Activated B cell treated with CpG ODN at 0.5 μM for 24 hours (primary cell): ENCODE data around the gene C6orf62. TPM values are rescaled to one million over a fixed set of nuclear protein-coding genes. Genes with fewer than 3 reads are reported as not detected.
"Not testable (repeated sequence)": the region's sequence is repeated elsewhere in the genome, so short reads cannot be mapped to it uniquely, and the experiment has no call there.

Experiments used
- ATAC-seq: fragments of 200-7000 bp; cut with Tn5 transposase; one replicate; pipeline ENCODE4 v1.10.0; 2021; ENCODE audit warnings: low read depth, mild to moderate bottlenecking, moderate library complexity
- CTCF ChIA-PET: fragments of 350-600 bp; sonication (Branson Sonifier 250); formaldehyde crosslinking; loops from one replicate; lab custom pipeline; 2021; ENCODE audit warnings: antibody characterized with exemption; lab: Charles Lee
- POLR2A ChIA-PET: fragments of 350-600 bp; sonication (Branson Sonifier 250); formaldehyde crosslinking; loops from one replicate; lab custom pipeline; 2021; ENCODE audit warnings: antibody characterized with exemption; lab: Charles Lee
- DNase-seq: peaks from one replicate; pipeline ENCODE4 v3.0.0; 2022
- H3K27ac Mint-ChIP-seq: one replicate; pipeline ENCODE4 v1.8.0; 2020; ENCODE audit warnings: mixed read lengths
- H3K27me3 Mint-ChIP-seq: one replicate; pipeline ENCODE4 v1.8.0; 2021; ENCODE audit warnings: mixed read lengths
- H3K36me3 Mint-ChIP-seq: one replicate; pipeline ENCODE4 v1.8.0; 2021; ENCODE audit warnings: low read depth, mixed read lengths
- H3K4me1 Mint-ChIP-seq: one replicate; pipeline ENCODE4 v1.8.0; 2021; ENCODE audit warnings: mixed read lengths
- H3K4me3 Mint-ChIP-seq: one replicate; pipeline ENCODE4 v1.8.0; 2020; ENCODE audit warnings: mild to moderate bottlenecking, mixed read lengths
- H3K9me3 Mint-ChIP-seq: one replicate; pipeline ENCODE4 v1.8.0; 2020; ENCODE audit warnings: mixed read lengths
- intact Hi-C: fragments of 100-400 bp; cut with micrococcal nuclease; formaldehyde crosslinking; loops from one replicate; pipeline ENCODE4 v1.15.1; 2024
- total RNA-seq: library from RNA; stranded (reverse); gene quantifications from 2 replicates; pipeline ENCODE4 v1.2.3, GENCODE V29; 2022
- TF ChIP-seq, protein P1 (sequence below): fragments of 200-600 bp; IDR thresholded peaks from one replicate; pipeline ENCODE4 v1.8.0; 2022; ENCODE audit warnings: antibody characterized with exemption, mild to moderate bottlenecking

C6orf62 gene
- total RNA-seq, 1 donor from 2014 or later = 135 TPM

DNA sequence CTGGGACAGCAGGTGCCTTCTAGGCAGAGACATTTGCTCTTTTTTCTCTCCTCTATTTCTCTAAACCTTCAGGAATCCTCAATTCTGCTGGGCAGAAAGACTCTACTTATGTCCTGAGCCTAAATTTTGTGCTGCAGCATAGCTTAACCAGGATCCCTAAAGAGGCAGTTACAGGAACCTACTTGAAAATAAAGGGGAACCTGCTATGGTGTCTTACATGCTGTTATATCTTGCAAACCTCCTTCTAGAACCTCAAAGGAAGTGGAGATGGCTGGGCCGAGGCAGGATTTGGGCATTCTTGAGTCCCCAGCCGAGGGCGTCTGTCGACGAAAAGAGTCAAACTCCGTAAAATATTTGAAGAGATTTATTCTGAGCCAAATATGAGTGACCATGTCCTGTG is 38.7 kb upstream of the C6orf62 start:
- ATAC-seq = no peak
- no peaks in the 10 kb centered on the region for H3K27me3 Mint-ChIP-seq
- ChIA-PET CTCF (no interaction called here), POLR2A (no interaction called here)
- TF ChIP-seq, protein P1, sequence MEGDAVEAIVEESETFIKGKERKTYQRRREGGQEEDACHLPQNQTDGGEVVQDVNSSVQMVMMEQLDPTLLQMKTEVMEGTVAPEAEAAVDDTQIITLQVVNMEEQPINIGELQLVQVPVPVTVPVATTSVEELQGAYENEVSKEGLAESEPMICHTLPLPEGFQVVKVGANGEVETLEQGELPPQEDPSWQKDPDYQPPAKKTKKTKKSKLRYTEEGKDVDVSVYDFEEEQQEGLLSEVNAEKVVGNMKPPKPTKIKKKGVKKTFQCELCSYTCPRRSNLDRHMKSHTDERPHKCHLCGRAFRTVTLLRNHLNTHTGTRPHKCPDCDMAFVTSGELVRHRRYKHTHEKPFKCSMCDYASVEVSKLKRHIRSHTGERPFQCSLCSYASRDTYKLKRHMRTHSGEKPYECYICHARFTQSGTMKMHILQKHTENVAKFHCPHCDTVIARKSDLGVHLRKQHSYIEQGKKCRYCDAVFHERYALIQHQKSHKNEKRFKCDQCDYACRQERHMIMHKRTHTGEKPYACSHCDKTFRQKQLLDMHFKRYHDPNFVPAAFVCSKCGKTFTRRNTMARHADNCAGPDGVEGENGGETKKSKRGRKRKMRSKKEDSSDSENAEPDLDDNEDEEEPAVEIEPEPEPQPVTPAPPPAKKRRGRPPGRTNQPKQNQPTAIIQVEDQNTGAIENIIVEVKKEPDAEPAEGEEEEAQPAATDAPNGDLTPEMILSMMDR = no peak
- H3K27ac Mint-ChIP-seq = no peak overlapping the region
- peaks cover 4% of the 10 kb centered on the region for H3K9me3 Mint-ChIP-seq
- intact Hi-C loops = no loop called here
- no peak overlapping the region for H3K4me3 Mint-ChIP-seq
- H3K4me1 Mint-ChIP-seq = no peaks in the 10 kb centered on the region
- DNase-seq = no peak
- no peaks in the 10 kb centered on the region for H3K36me3 Mint-ChIP-seq

- TF ChIP-seq, protein P1 = no peak
- ChIA-PET POLR2A (no interaction called here), CTCF (no interaction called here)
- Mint-ChIP-seq H3K4me3 (no peak overlapping the region), H3K9me3 (peaks cover 2% of the 10 kb centered on the region), H3K36me3 (no peaks in the 10 kb centered on the region), H3K27me3 (peaks cover 4% of the 10 kb centered on the region), H3K27ac (no peak overlapping the region), H3K4me1 (no peaks in the 10 kb centered on the region)
- intact Hi-C loops = no loop called here
- no peak for ATAC-seq
- DNase-seq = no peak
Observed at GRCh38 chr6:24755279-24755678, 36.3 kb upstream of the C6orf62 start.

DNA sequence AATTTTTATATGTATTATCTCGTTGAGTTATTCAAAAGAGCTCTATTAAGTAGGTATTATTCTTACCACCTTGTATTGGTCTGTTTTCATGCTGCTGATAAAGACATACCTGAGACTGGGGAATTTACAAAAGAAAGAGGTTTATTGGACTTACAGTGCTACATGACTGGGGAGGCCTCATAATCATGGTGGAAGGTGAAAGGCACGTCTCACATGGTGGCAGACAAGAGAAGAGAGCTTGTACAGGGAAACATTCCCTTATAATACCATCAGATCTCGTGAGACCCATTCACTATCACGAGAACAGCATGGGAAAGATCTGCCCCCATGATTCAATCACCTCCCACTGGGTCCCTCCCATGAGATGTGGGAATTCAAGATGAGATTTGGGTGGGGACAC is 35.4 kb upstream of the C6orf62 start:
- H3K4me1 Mint-ChIP-seq, DNase-seq, H3K4me3 Mint-ChIP-seq, H3K9me3 Mint-ChIP-seq, H3K36me3 Mint-ChIP-seq, intact Hi-C loops, H3K27ac Mint-ChIP-seq, ATAC-seq, H3K27me3 Mint-ChIP-seq, CTCF ChIA-PET: not testable (repeated sequence)
- POLR2A ChIA-PET = interaction anchor here (0.6 kb wide), 2 partner anchors 15 to 33 kb away, joined by 4 to 5 read pairs; no protein-coding TSS in a partner anchor

DNA sequence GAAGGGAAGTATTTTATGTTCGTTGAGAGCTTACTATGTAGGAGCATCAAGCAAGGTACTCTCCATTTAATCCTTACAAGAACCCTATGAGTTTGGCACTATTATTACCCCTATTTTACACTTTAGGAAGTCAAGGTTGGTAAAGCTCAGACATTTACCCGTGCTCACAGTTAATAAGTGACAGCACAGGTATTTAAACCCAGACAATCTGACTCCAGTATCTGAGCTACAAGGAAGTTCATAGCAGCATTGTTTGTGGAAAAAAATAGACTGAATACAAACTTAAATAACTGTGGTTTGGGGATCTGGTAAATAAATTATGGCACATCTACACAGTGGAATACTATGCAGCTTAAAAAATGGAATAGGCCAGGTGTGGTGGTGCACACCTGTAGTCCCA is 34.6 kb upstream of the C6orf62 start:
- no peak overlapping the region for H3K4me3 Mint-ChIP-seq
- peaks cover 4% of the 10 kb centered on the region for H3K27me3 Mint-ChIP-seq
- ChIA-PET POLR2A (interaction anchor here (0.6 to 1.2 kb wide), 3 partner anchors 10 to 272 kb away, joined by 4 to 5 read pairs (median 5); no protein-coding TSS in a partner anchor), CTCF (interaction anchor here (1.0 kb wide), 1 partner anchor 173 kb away, joined by 3 read pairs; no protein-coding TSS in a partner anchor)
- no peak for ATAC-seq
- no peak overlapping the region for H3K27ac Mint-ChIP-seq
- H3K4me1 Mint-ChIP-seq = peaks cover 7% of the 10 kb centered on the region
- intact Hi-C loops = no loop called here
- no peak for DNase-seq
- H3K9me3 Mint-ChIP-seq = peaks cover 2% of the 10 kb centered on the region
- TF ChIP-seq, protein P1 = no peak
- no peaks in the 10 kb centered on the region for H3K36me3 Mint-ChIP-seq

DNA sequence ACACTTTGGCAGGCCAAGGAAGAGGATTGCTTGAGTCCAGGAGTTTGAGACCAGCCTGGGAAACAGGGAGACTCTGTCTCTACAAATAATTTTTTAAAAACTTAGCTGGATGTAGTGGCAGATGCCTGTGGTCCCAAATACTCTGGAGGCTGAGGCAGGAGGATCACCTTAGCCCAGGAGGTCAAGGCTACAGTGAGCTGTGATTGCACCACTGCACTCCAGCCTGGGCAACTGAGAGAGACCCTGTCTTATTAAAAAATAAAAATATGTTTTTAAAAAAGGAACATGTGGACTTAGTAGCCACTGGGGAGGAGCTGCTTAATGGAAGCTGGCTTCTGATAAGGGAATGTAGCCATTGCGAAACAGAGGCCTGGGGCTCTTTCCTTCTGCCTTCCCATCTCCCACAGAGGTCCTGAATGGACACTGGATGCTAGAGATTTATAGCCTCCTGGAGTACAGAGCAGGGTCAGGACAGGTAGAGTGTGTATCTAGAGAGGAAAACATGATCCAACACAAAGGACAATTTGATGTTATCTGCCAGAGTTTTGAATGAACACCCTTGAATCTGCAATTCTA is 34.1 kb upstream of the C6orf62 start:
- ATAC-seq (no peak), DNase-seq (no peak)
- intact Hi-C loops = no loop called here
- Mint-ChIP-seq H3K4me3 (no peak overlapping the region), H3K9me3 (peaks cover 2% of the 10 kb centered on the region), H3K27ac (no peak overlapping the region), H3K36me3 (no peaks in the 10 kb centered on the region), H3K27me3 (peaks cover 4% of the 10 kb centered on the region), H3K4me1 (peaks cover 7% of the 10 kb centered on the region)
- POLR2A ChIA-PET = interaction anchor here (0.6 to 1.2 kb wide), 2 partner anchors 10 to 273 kb away, joined by 4 to 5 read pairs; no protein-coding TSS in a partner anchor
- TF ChIP-seq, protein P1 = no peak
- CTCF ChIA-PET = interaction anchor here (1.0 kb wide), 1 partner anchor 172 kb away, joined by 3 read pairs; no protein-coding TSS in a partner anchor
